ENCODE data around the gene SIN3A.
"Not testable (repeated sequence)": the region's sequence is repeated elsewhere in the genome, so short reads cannot be mapped to it uniquely, and the experiment has no call there.

Gene SIN3A

DNA sequence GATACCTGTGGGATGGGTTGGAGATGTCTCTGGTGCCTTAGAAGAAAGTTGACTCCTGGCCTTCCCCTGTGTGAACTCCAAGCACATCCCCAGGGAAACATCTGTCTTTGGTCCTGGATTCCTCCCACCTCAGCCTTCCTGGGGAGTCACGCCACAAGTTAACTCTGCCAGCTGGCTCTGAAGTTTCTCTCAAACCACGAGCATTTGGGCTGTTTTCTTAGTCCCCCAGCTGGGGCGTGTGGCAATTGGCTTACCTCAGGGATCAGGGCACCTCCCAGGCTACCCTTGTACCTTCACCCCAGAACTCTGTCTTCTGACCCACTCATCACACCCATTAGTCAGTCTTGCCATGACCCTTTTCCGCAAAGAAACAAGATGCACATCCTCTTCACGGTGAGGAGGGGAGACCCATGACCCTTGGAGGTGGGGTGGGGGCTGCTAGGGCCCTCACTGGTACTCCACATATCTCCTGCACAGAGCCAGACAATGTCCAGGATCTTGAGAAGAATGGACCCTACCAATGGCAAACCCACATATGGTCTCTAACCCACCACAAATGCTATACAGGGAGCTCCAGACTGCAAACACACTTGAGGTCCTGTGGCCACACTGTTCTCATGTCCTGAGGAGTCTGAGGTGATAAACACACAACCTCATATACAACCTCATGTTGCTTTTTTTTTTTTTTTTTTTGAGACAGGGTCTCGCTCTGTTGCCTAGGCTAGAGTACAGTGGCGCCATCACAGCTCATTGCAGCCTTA is 100.7 kb downstream of the SIN3A start:
- Histone ChIP-seq H3K4me3 (IDR thresholded peaks at IDR 0.05; ENCODE audit: insufficient read depth, low read depth, low read length) (no peak overlapping the region), H3K4me2 (no peak overlapping the region; the same call in 1 of the 2 replicates), H3K27ac (no peak overlapping the region), H2AFZ (ENCODE audit: low read depth) (no peak overlapping the region), H4K20me1 (ENCODE audit: insufficient read depth) (no peaks in the 10 kb centered on the region), H3K4me1 (ENCODE audit: low read depth, poor library complexity, severe bottlenecking) (peaks cover 8% of the 10 kb centered on the region), H3K27me3 (ENCODE audit: insufficient read depth, low read depth) (peaks cover 8% of the 10 kb centered on the region; the same call in 1 of the 2 replicates), H3K9ac (no peak overlapping the region), H3K79me2 (ENCODE audit: insufficient read depth, low read depth) (no peaks in the 10 kb centered on the region), H3K36me3 (ENCODE audit: insufficient read depth) (no peaks in the 10 kb centered on the region)
- TF ChIP-seq, protein P1, sequence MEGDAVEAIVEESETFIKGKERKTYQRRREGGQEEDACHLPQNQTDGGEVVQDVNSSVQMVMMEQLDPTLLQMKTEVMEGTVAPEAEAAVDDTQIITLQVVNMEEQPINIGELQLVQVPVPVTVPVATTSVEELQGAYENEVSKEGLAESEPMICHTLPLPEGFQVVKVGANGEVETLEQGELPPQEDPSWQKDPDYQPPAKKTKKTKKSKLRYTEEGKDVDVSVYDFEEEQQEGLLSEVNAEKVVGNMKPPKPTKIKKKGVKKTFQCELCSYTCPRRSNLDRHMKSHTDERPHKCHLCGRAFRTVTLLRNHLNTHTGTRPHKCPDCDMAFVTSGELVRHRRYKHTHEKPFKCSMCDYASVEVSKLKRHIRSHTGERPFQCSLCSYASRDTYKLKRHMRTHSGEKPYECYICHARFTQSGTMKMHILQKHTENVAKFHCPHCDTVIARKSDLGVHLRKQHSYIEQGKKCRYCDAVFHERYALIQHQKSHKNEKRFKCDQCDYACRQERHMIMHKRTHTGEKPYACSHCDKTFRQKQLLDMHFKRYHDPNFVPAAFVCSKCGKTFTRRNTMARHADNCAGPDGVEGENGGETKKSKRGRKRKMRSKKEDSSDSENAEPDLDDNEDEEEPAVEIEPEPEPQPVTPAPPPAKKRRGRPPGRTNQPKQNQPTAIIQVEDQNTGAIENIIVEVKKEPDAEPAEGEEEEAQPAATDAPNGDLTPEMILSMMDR (conservative IDR thresholded peaks at IDR 0.05; ENCODE audit: low read depth, low read length) = no peak

DNA sequence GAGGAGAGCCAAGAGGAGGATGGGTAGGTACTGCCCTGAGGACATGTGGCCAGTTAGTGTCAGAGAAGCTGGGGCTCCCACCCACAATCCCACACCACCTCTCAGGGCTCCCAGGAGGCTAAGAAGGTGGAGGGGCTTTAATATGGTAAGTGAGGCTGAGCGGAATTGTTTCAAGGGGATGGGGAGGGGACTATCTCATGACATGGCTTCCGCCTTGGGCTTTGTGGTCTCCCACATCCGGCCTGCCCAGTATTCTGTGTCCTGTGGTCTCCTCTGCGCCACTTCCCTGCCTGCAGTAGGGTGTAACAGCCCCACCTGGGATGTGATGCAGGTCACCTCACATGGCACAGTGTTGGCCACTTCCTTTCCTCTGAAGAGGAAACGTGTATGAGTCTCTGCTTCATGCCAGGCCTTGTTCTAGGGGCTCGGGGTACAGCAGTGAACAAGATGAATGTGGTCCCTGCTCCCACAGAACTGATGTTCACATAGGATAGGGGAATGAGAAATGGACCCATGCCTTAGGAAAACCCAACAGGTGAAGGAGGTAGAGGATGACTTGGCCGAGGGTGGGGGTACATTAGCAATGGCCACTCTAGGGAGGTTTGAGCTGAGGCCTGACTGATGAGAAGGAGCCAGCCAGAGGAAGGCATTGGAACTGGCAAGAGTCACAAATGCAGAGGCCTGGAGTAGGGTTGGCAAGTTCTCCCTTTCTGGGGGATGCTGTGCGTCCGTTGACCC is 101.5 kb downstream of the SIN3A start:
- H3K36me3 ChIP-seq (ENCODE audit: insufficient read depth) = no peaks in the 10 kb centered on the region
- no peaks in the 10 kb centered on the region for H4K20me1 ChIP-seq (ENCODE audit: insufficient read depth)
- H2AFZ ChIP-seq (ENCODE audit: low read depth) = no peak overlapping the region
- no peak overlapping the region for H3K4me2 ChIP-seq
- H3K27me3 ChIP-seq (ENCODE audit: insufficient read depth, low read depth) = peaks cover 8% of the 10 kb centered on the region; the same call in 1 of the 2 replicates
- H3K4me3 ChIP-seq (IDR thresholded peaks at IDR 0.05; ENCODE audit: insufficient read depth, low read depth, low read length) = no peak overlapping the region
- TF ChIP-seq, protein P1 (conservative IDR thresholded peaks at IDR 0.05; ENCODE audit: low read depth, low read length) = no peak
- H3K9ac ChIP-seq = no peak overlapping the region
- no peak overlapping the region for H3K27ac ChIP-seq
- no peaks in the 10 kb centered on the region for H3K79me2 ChIP-seq (ENCODE audit: insufficient read depth, low read depth)
- peaks cover 8% of the 10 kb centered on the region for H3K4me1 ChIP-seq (ENCODE audit: low read depth, poor library complexity, severe bottlenecking)

DNA sequence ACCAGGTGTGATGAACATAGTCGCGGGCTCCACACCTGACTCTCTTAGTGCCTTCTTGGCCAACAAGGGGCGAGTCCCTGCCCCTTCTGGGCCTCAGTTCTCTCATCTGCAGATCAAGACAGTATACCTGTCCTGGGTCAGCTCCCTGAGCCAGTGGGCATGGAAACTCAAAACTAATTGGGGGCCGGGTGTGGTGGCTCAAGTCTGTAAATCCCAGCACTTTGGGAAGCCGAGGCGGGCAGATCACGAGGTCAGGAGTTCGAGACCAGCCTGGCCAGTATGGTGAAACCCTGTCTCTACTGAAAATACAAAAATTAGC is 102.2 kb downstream of the SIN3A start:
- not testable (repeated sequence) for H3K36me3 ChIP-seq (ENCODE audit: insufficient read depth); H3K4me1 ChIP-seq (ENCODE audit: low read depth, poor library complexity, severe bottlenecking); H4K20me1 ChIP-seq (ENCODE audit: insufficient read depth); H3K79me2 ChIP-seq (ENCODE audit: insufficient read depth, low read depth); H3K4me3 ChIP-seq (IDR thresholded peaks at IDR 0.05; ENCODE audit: insufficient read depth, low read depth, low read length); H3K4me2 ChIP-seq; H3K9ac ChIP-seq; H2AFZ ChIP-seq (ENCODE audit: low read depth); H3K27ac ChIP-seq; H3K27me3 ChIP-seq (ENCODE audit: insufficient read depth, low read depth)

DNA sequence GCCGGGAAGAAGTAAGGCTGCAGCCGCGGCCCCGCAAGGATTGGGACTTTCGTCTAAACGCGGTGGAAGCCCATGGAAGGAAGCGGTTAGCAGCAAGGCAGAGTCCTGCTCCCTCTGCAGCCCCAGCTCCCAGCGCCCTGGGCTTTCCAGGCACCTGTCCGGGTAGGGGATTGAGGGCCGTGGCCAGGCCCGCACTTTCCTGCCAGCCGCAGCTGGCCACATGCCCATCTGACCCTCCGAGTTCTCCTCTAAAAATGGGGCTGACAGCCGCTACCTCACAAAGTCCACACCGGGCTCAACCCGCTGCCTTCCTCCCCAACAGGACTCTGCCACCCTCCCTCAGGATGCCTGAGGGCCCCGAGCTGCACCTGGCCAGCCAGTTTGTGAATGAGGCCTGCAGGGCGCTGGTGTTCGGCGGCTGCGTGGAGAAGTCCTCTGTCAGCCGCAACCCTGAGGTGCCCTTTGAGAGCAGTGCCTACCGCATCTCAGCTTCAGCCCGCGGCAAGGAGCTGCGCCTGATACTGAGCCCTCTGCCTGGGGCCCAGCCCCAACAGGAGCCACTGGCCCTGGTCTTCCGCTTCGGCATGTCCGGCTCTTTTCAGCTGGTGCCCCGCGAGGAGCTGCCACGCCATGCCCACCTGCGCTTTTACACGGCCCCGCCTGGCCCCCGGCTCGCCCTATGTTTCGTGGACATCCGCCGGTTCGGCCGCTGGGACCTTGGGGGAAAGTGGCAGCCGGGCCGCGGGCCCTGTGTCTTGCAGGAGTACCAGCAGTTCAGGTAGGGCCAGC is 102.7 kb downstream of the SIN3A start:
- H3K27ac ChIP-seq = no peak overlapping the region
- peaks cover 8% of the 10 kb centered on the region for H3K4me1 ChIP-seq (ENCODE audit: low read depth, poor library complexity, severe bottlenecking)
- H2AFZ ChIP-seq (ENCODE audit: low read depth) = no peak overlapping the region
- no peaks in the 10 kb centered on the region for H3K79me2 ChIP-seq (ENCODE audit: insufficient read depth, low read depth)
- no peaks in the 10 kb centered on the region for H3K36me3 ChIP-seq (ENCODE audit: insufficient read depth)
- H3K4me2 ChIP-seq = no peak overlapping the region
- no peak overlapping the region for H3K4me3 ChIP-seq (IDR thresholded peaks at IDR 0.05; ENCODE audit: insufficient read depth, low read depth, low read length)
- no peak overlapping the region for H3K9ac ChIP-seq
- no peaks in the 10 kb centered on the region for H4K20me1 ChIP-seq (ENCODE audit: insufficient read depth)
- TF ChIP-seq, protein P1 (conservative IDR thresholded peaks at IDR 0.05; ENCODE audit: low read depth, low read length) = no peak
- H3K27me3 ChIP-seq (ENCODE audit: insufficient read depth, low read depth) = peaks cover 8% of the 10 kb centered on the region; the same call in 1 of the 2 replicates

All from KMS-11 (cell line).